Measurements from ENCODE around the gene HSPA12A. TPM values are rescaled to one million over a fixed set of nuclear protein-coding genes. Genes with fewer than 3 reads are reported as not detected.

HSPA12A gene
- total RNA-seq, 1 experiment from 2014 or later: 0.92 TPM

- DNase-seq (ENCODE audit: low spot score): no peak
Observed at GRCh38 chr10:116743266-116744064, 1.1 kb upstream of the HSPA12A start.

- no peak for DNase-seq (ENCODE audit: low spot score)
Observed at GRCh38 chr10:116741391-116742351, 695 bp downstream of the HSPA12A start.

GRCh38 chr10:116740971-116741370 lies 1.4 kb downstream of the HSPA12A start:
- no peak for DNase-seq (ENCODE audit: low spot score)

- no peak for DNase-seq (ENCODE audit: low spot score)
Observed at GRCh38 chr10:116738339-116738738, 4.0 kb downstream of the HSPA12A start.

GRCh38 chr10:116737627-116738327 lies 4.6 kb downstream of the HSPA12A start:
- no peak for DNase-seq (ENCODE audit: low spot score)

DNA sequence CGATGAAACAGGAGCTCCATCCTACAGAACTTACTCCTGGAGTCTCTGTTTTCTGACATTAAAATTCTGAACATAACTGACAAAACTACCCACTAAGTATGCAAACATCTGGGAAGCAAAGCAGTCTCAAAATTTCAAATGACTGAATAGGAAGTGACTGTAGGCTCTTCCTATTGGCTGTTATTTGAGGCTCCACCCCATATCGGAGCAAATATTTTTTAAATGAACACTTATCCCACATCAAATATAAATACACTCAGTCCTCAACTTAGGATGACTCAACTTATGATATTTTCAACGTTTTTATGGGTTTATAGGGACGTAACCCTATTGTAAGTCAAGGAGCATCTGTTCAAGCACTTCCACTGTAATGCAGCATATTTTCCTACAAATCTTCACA lies 8.8 kb downstream of the HSPA12A start:
- no peak for DNase-seq (ENCODE audit: low spot score)

DNA sequence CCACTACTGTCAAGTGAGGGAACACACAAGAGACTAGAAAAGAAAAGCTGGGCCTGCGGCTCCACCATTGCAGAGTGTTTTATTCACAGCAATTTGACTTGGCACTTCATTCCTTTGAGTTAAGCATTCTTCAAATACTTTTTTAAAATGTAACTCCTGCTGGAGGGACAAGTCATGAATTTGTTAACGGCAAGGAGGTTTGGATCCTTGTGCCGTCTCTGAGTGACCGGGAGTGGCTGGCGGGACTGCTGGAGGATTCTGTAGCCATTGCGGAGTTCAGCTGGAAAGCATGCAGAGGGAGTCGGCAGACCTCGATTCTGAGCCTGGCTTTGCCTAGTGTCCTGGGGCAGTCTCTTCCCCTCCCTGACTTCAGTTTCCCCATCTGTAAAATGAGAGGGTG lies 9.8 kb downstream of the HSPA12A start:
- no peak for DNase-seq (ENCODE audit: low spot score)

DNA sequence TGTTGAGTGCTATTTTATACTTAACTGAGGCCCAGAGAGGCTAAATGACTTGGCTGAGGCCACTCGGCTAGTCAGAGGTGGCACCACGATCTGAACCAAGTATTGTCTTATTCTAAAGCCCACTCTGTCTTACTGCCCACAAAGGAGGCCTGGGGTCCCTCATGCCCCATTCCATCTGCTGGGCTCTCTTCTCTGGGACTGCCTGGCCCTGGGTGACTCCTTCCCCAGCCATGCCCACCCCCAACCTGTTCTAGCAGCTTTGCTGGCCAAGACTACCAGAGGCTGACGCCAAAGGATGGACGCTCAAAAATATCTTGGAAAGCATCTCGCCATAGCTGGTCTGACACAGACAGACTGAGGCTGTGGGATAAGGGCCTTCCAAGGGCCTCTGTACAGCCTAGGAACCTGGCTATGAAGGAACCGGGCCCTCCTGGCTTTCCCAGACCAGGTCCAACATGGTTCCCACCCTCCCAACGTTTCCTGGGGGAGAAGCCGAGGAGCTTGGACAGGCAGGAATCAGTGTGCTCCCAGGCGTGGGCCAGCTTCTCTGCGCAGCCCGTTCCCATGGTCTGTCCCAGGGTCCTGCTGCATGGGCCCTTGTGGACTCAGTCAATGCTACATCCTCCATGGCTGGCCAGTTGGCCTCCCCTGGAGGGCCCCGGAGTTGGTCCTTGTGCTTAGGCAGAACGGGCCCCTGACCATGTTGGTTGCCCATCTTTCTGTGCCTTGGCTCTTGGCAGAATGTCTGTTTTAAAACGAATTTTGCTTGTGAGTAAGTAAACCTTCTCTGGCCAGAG lies 11.7 kb downstream of the HSPA12A start:
- DNase-seq (ENCODE audit: low spot score): no peak

DNA sequence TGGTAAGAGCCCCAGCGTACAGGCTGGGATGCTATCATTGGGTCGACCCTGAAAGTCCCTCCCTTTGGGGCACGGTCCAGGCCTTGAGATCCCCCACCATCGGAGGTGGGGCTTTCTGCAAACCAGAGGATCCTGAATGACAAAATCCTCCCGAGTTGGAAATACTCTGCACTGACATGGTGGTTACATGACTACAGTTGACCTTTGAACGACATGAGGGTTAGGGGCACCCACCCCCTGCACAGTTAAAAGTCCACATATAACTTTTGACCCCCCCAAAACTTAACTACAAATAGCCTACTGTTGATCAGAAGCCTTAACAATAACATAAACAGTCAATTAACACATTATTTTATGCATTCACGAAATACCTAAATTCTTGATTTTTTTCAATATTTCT lies 13.1 kb downstream of the HSPA12A start:
- no peak for DNase-seq (ENCODE audit: low spot score)

- DNase-seq (ENCODE audit: low spot score): no peak
Observed at GRCh38 chr10:116728526-116729096, 13.8 kb downstream of the HSPA12A start.

GRCh38 chr10:116723428-116724281 lies 18.7 kb downstream of the HSPA12A start:
- DNase-seq (ENCODE audit: low spot score): no peak

GRCh38 chr10:116722736-116723427 lies 19.5 kb downstream of the HSPA12A start:
- DNase-seq (ENCODE audit: low spot score): no peak

- no peak for DNase-seq (ENCODE audit: low spot score)
Observed at GRCh38 chr10:116721547-116722392, 20.6 kb downstream of the HSPA12A start.

- DNase-seq (ENCODE audit: low spot score): no peak
Observed at GRCh38 chr10:116720668-116721546, 21.5 kb downstream of the HSPA12A start.

- DNase-seq (ENCODE audit: low spot score): no peak
Observed at GRCh38 chr10:116720241-116720643, 22.1 kb downstream of the HSPA12A start.

DNA sequence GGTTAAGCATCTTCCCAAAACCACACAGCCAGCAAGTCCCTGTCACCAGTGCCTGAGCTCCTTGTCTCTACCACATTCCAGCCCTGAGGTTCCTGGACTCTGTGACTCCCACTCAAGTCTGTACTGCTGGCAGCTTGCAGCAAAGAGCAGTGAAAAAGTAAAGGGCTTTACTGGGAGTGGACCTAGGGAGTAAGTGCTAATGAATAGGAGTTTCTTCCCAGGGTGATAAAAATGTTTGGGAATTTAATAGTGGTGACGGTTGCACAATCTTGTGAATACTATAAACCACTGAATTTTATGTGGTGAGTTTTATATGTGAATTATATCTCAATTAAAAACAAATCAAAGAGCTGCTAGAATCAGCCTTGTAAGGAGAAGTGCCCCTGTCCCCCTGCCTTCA lies 22.6 kb downstream of the HSPA12A start:
- DNase-seq (ENCODE audit: low spot score): no peak

GRCh38 chr10:116718058-116718457 lies 24.3 kb downstream of the HSPA12A start:
- no peak for DNase-seq (ENCODE audit: low spot score)

All from HT-29 (cell line).